BJ (cell line): ENCODE results near the gene HEMGN. TPM values are rescaled to one million over a fixed set of nuclear protein-coding genes. Genes with fewer than 3 reads are reported as not detected.

Experiments used
- CTCF ChIA-PET: fragments of 350-600 bp; formaldehyde crosslinking; extraction: SDS; loops from one replicate; lab custom pipeline; 2021; ENCODE audit warnings: antibody characterized with exemption, inconsistent platforms; lab: Yijun Ruan, JAX
- POLR2A ChIA-PET: fragments of 300-600 bp; sonication (Branson Sonifier 250); formaldehyde crosslinking; extraction: SDS; loops from one replicate; lab custom pipeline; 2021; ENCODE audit warnings: antibody characterized with exemption; lab: Charles Lee
- DNase-seq: peaks from one replicate; pipeline ENCODE4 v3.0.0-alpha.2; 2011; ENCODE audit warnings: low read depth
- H3K27me3 ChIP-seq: 2 replicates; pipeline ENCODE4 v1.6.0; 2011; ENCODE audit warnings: low read length; ENCODE audit not compliant: control insufficient read depth, insufficient read depth
- H3K36me3 ChIP-seq: 2 replicates; pipeline ENCODE4 v1.5.1; 2011; ENCODE audit warnings: low read length; ENCODE audit not compliant: control insufficient read depth, insufficient read depth
- H3K4me3 ChIP-seq: 2 replicates; pipeline ENCODE4 v1.5.1; 2011; ENCODE audit warnings: low read depth, mild to moderate bottlenecking, control low read depth, low read length
- CTCF ChIP-seq: IDR thresholded peaks from 2 replicates; pipeline ENCODE4 v1.5.1; 2011; ENCODE audit warnings: low read depth, mild to moderate bottlenecking, control low read depth, inconsistent platforms, low read length, moderate library complexity; ENCODE audit not compliant: insufficient read depth
- polyA plus RNA-seq: library from polyadenylated mRNA; depleted of rRNA; stranded (reverse); fragments of >200 nt; gene quantifications from 2 replicates; pipeline ENCODE4 v1.2.3, GENCODE V29; 2011; rRNA removed
- small RNA-seq: library from RNA; depleted of rRNA; stranded (forward); fragments of <200 nt; gene quantifications from one replicate; pipeline ENCODE3, GENCODE V24; 2012; ENCODE audit warnings: low replicate concordance, low read depth; ENCODE audit not compliant: insufficient read length

HEMGN gene
- polyA plus RNA-seq, 1 experiment, result not detected

GRCh38 chr9:97880336-97880735, 57.6 kb downstream of the HEMGN start:
- ChIA-PET POLR2A (no interaction called here), CTCF (interaction anchor here (1.1 to 2.8 kb wide), 2 partner anchors 10 to 21 kb away, joined by 3 to 14 read pairs; no protein-coding TSS in a partner anchor)
- no peaks in the 10 kb centered on the region for H3K27me3 ChIP-seq
- no peak for TF ChIP-seq CTCF
- no peak overlapping the region for H3K4me3 ChIP-seq
- DNase-seq, result no peak
- no peaks in the 10 kb centered on the region for H3K36me3 ChIP-seq

Small RNAs within 50 kb of the gene (small RNA-seq; reads per million reads assigned to genes)
- gene RF00019, result not detected

Other genes with a start within 250 kb of the HEMGN start
- 1.4 and 2.2 TPM in 2 replicates for gene XPA, start 240.8 kb downstream of the HEMGN start, polyA plus RNA-seq
- 4.9 and 5.3 TPM in 2 replicates for gene FOXE1, start 84.9 kb downstream of the HEMGN start, polyA plus RNA-seq
- gene TRMO, start 15.7 kb downstream of the HEMGN start, polyA plus RNA-seq, result 11.2 and 17.2 TPM in 2 replicates
- 18.3 and 40.5 TPM in 2 replicates for gene ANP32B, start 45.2 kb upstream of the HEMGN start, polyA plus RNA-seq
- gene NANS, start 118.6 kb upstream of the HEMGN start, polyA plus RNA-seq, result 142 TPM in 2 replicates
- gene TRIM14, start 181.1 kb upstream of the HEMGN start, polyA plus RNA-seq, result 9.9 and 10.1 TPM in 2 replicates